Endothelial cell of umbilical vein (primary cell): ENCODE data around the gene NOS2. TPM values are rescaled to one million over a fixed set of nuclear protein-coding genes. Genes with fewer than 3 reads are reported as not detected.

Source experiments
- BruUV-seq: library from RNA; stranded (reverse); fragments of 400-500 nt; replicated peaks from 2 replicates; lab custom pipeline; 2021; lab: Mats Ljungman, UMichigan
- CTCF ChIA-PET: fragments of 300-600, 350-600 bp; sonication (Branson Sonifier 250); formaldehyde crosslinking; loops from one replicate; lab custom pipeline; 2021; ENCODE audit warnings: antibody characterized with exemption, inconsistent platforms; lab: Charles Lee
- POLR2A ChIA-PET: fragments of 300-600, 350-600 bp; sonication (Branson Sonifier 250); formaldehyde crosslinking; loops from one replicate; lab custom pipeline; 2021; ENCODE audit warnings: antibody characterized with exemption, inconsistent platforms; lab: Charles Lee
- DNase-seq: peaks from one replicate; pipeline ENCODE4 v3.0.0-alpha.2; 2011; ENCODE audit warnings: low read depth, low spot score
- FAIRE-seq: peaks from 2 replicates; lab custom pipeline; 2011; peaks lifted over from hg19 to GRCh38; lab: Jason Lieb, UNC
- H2AFZ ChIP-seq: 2 replicates; pipeline ENCODE4 v1.6.0; 2012; ENCODE audit warnings: low read depth, low read length, control low read depth, inconsistent platforms
- H3K27ac ChIP-seq: 2 replicates; pipeline ENCODE4 v1.5.1; 2011; ENCODE audit warnings: low read depth, mild to moderate bottlenecking, control low read depth, low read length, moderate library complexity; ENCODE audit not compliant: insufficient read depth
- H3K27me3 ChIP-seq, 2 experiments: 2 replicates each; pipeline versions ENCODE4 v1.6.0 to v1.6.1; 2011; ENCODE audit warnings: low read length in 2 of 2, mixed read lengths in 1 of 2; ENCODE audit not compliant: control insufficient read depth in 2 of 2, insufficient read depth in 2 of 2
- H3K36me3 ChIP-seq, 2 experiments: 2 replicates in 1 of 2; 3 replicates in 1 of 2; pipeline ENCODE4 v1.5.1; 2011; ENCODE audit warnings: low read length in 2 of 2, mild to moderate bottlenecking in 1 of 2, moderate library complexity in 1 of 2; ENCODE audit not compliant: control insufficient read depth in 2 of 2, insufficient read depth in 2 of 2; ENCODE audit errors: extremely low read depth in 1 of 2
- H3K4me1 ChIP-seq: 3 replicates; pipeline ENCODE4 v1.5.1; 2011; ENCODE audit warnings: mild to moderate bottlenecking, low read length; ENCODE audit not compliant: control insufficient read depth, insufficient read depth; ENCODE audit errors: extremely low read depth
- H3K4me2 ChIP-seq: 2 replicates; pipeline ENCODE4 v1.6.1; 2011; ENCODE audit warnings: low read length, control low read depth, mixed read lengths; ENCODE audit not compliant: insufficient read depth
- H3K4me3 ChIP-seq, 3 experiments: fragments of 200-600 bp in 1 of 3; sonication (generic), shearing (Covaris generic) in 1 of 3; replicated peaks in 1 of 3; 2 replicates each; pipeline ENCODE4 v1.5.1; 2011 to 2016; ENCODE audit warnings: control low read depth in 3 of 3, low read length in 3 of 3, mild to moderate bottlenecking in 2 of 3, inconsistent platforms in 1 of 3, low read depth in 1 of 3, moderate library complexity in 1 of 3; ENCODE audit not compliant: insufficient read depth in 1 of 3
- H3K79me2 ChIP-seq: 2 replicates; pipeline ENCODE4 v1.6.0; 2012; ENCODE audit warnings: low read length, inconsistent platforms; ENCODE audit not compliant: control insufficient read depth, insufficient read depth
- H3K9ac ChIP-seq: replicated peaks from 2 replicates; pipeline ENCODE3; 2011; ENCODE audit warnings: low read length, control low read depth; ENCODE audit not compliant: insufficient read depth; ENCODE audit errors: extremely low read depth
- H3K9me1 ChIP-seq: replicated peaks from 3 replicates; pipeline ENCODE4 v1.6.0; 2011; ENCODE audit warnings: mild to moderate bottlenecking, low read length; ENCODE audit not compliant: control insufficient read depth, insufficient read depth; ENCODE audit errors: extremely low read depth
- H3K9me3 ChIP-seq: replicated peaks from 2 replicates; pipeline ENCODE4 v1.5.1; 2012; ENCODE audit warnings: low read length, inconsistent platforms; ENCODE audit not compliant: control insufficient read depth, insufficient read depth
- H4K20me1 ChIP-seq: replicated peaks from 2 replicates; pipeline ENCODE3; 2011; ENCODE audit warnings: mild to moderate bottlenecking, low read length; ENCODE audit not compliant: control insufficient read depth, insufficient read depth; ENCODE audit errors: extremely low read depth
- CTCF ChIP-seq, 2 donors: IDR thresholded peaks; 1 replicate in 1 of 2; 2 replicates in 1 of 2; pipeline ENCODE4 v1.5.1; 2011; ENCODE audit warnings: low read length in 2 of 2, mild to moderate bottlenecking in 2 of 2, moderate library complexity in 2 of 2, control low read depth in 1 of 2, inconsistent platforms in 1 of 2, low read depth in 1 of 2; ENCODE audit not compliant: insufficient read depth in 1 of 2; ENCODE audit errors: extremely low read depth in 1 of 2
- EZH2 ChIP-seq: IDR thresholded peaks from 2 replicates; pipeline ENCODE4 v1.6.1; 2012; ENCODE audit warnings: borderline replicate concordance, low read depth, mild to moderate bottlenecking, moderate library complexity, low read length, inconsistent platforms; ENCODE audit not compliant: severe bottlenecking
- FOS ChIP-seq: IDR thresholded peaks from 2 replicates; pipeline ENCODE4 v1.6.1; 2011; ENCODE audit warnings: mild to moderate bottlenecking, low read length, moderate library complexity, borderline replicate concordance; ENCODE audit not compliant: insufficient read depth
- GATA2 ChIP-seq: IDR thresholded peaks from 2 replicates; pipeline ENCODE4 v1.7.0; 2011; ENCODE audit warnings: low read depth, mild to moderate bottlenecking, moderate library complexity, mixed read lengths, low read length; ENCODE audit not compliant: insufficient read length, insufficient read depth
- JUN ChIP-seq: IDR thresholded peaks from 2 replicates; pipeline ENCODE4 v1.6.1; 2011; ENCODE audit warnings: borderline replicate concordance, low read depth; ENCODE audit not compliant: insufficient read length, insufficient read depth
- MAX ChIP-seq: IDR thresholded peaks from 2 replicates; pipeline ENCODE4 v1.6.1; 2011; ENCODE audit not compliant: insufficient read depth, insufficient read length
- MYC ChIP-seq: IDR thresholded peaks from one replicate; pipeline ENCODE4 v1.6.1; 2011; ENCODE audit warnings: mild to moderate bottlenecking, low read depth, low read length
- POLR2A ChIP-seq: IDR thresholded peaks from 2 replicates; pipeline ENCODE4 v1.6.1; 2012; ENCODE audit warnings: low read depth, mild to moderate bottlenecking, control low read depth, low read length
- POLR2AphosphoS5 ChIP-seq: IDR thresholded peaks from 2 replicates; pipeline ENCODE4 v1.6.1; 2012; ENCODE audit warnings: low read depth, mild to moderate bottlenecking, control low read depth, low read length, moderate library complexity; ENCODE audit not compliant: insufficient read depth
- dilution Hi-C: fragments of 300-500 bp; cut with MboI; formaldehyde crosslinking; loops from one replicate; pipeline ENCODE4 v1.15.0; 2019; ENCODE audit warnings: low sequenced_read_pairs; ENCODE audit not compliant: extremely low pct_ligation_motif_present
- intact Hi-C: fragments of 100-400 bp; cut with micrococcal nuclease; formaldehyde crosslinking; loops from one replicate; pipeline ENCODE4 v1.10.0; 2022
- polyA plus RNA-seq, 4 experiments: library from polyadenylated mRNA; depleted of rRNA in 3 of 4; stranded (reverse) in 3 of 4; unstranded in 1 of 4; fragments of >200 nt; gene quantifications; 2 replicates each; pipeline versions ENCODE4 v1.2.1 to v1.2.3, GENCODE V29; 2011 to 2012; ENCODE audit warnings: missing spikeins in 1 of 4
- total RNA-seq: library from RNA; stranded (reverse); gene quantifications from 2 replicates; pipeline ENCODE4 v1.2.3, GENCODE V29; 2021

Gene NOS2
- total and polyA plus RNA-seq, 2 donors (not counting 3 experiments of a cell fraction or from before 2014, with no cell fraction given), result 0.01 TPM; not detected in 1

- POLR2A ChIA-PET, result no interaction called here
- Histone ChIP-seq H4K20me1 (no peaks in the 10 kb centered on the region), H3K4me1 (no peaks in the 10 kb centered on the region), H3K9me1 (no peaks in the 10 kb centered on the region), H3K9me3 (no peaks in the 10 kb centered on the region), H3K4me3 (no peak overlapping the region), H3K27ac (no peak overlapping the region), H3K79me2 (no peaks in the 10 kb centered on the region), H3K4me2 (no peak overlapping the region), H3K9ac (no peak overlapping the region), H2AFZ (no peak overlapping the region), H3K27me3 (peaks cover 6 to 16% of the 10 kb centered on the region in 2 experiments), H3K36me3 (no peaks in the 10 kb centered on the region)
- DNase-seq (no peak), FAIRE-seq (no peak)
- TF ChIP-seq FOS (no peak), CTCF (IDR thresholded peaks at IDR 0.05; ENCODE audit: extremely low read depth in 1 of 2, insufficient read depth in 1 of 2, low read depth in 1 of 2, low read length in 2 of 2) (no peak), POLR2A (no peak), MYC (no peak), EZH2 (no peak), POLR2AphosphoS5 (no peak), GATA2 (no peak), JUN (no peak), MAX (no peak)
- BruUV-seq, result no TSS peak
- dilution Hi-C loops (no loop called here), intact Hi-C loops (no loop called here)
- CTCF ChIA-PET, result interaction anchor here (0.8 kb wide), 1 partner anchor 35 kb away, joined by 3 read pairs; no protein-coding TSS in a partner anchor
Measured at GRCh38 chr17:27788919-27789318, 11.4 kb downstream of the NOS2 start.
